MM.1S (cell line): ENCODE measurements around the gene FAM193B.

Experiments
- DNase-seq: peaks from one replicate; pipeline ENCODE4 v3.0.0-alpha.2; 2015
- H2AFZ ChIP-seq: fragments of 300-600 bp; sonication (generic); 2 replicates; pipeline ENCODE4 v1.6.0; 2016; ENCODE audit warnings: antibody characterized with exemption, low read length
- H3F3A ChIP-seq: fragments of 300-600 bp; sonication (generic); 2 replicates; pipeline ENCODE4 v1.6.1; 2016; ENCODE audit warnings: mild to moderate bottlenecking, antibody characterized with exemption, low read length, moderate library complexity, mixed read lengths; ENCODE audit not compliant: insufficient read depth
- H3K27ac ChIP-seq: fragments of 300-600 bp; sonication (generic); 2 replicates; pipeline ENCODE4 v1.5.1; 2016; ENCODE audit warnings: mild to moderate bottlenecking, low read length
- H3K27me3 ChIP-seq: fragments of 300-600 bp; sonication (generic); replicated peaks from 2 replicates; pipeline ENCODE4 v1.6.0; 2016; ENCODE audit warnings: low read length; ENCODE audit not compliant: insufficient read depth
- H3K36me3 ChIP-seq: fragments of 300-600 bp; sonication (generic); replicated peaks from 2 replicates; pipeline ENCODE4 v1.6.1; 2016; ENCODE audit warnings: mild to moderate bottlenecking, low read length, mixed read lengths; ENCODE audit not compliant: insufficient read depth
- H3K4me1 ChIP-seq: fragments of 300-600 bp; sonication (generic); 2 replicates; pipeline ENCODE4 v1.6.1; 2016; ENCODE audit warnings: low read length, mixed read lengths
- H3K4me2 ChIP-seq: fragments of 300-600 bp; sonication (generic); 2 replicates; pipeline ENCODE4 v1.6.0; 2016; ENCODE audit warnings: low read depth, low read length
- H3K4me3 ChIP-seq: fragments of 300-600 bp; sonication (generic); 2 replicates; pipeline ENCODE4 v1.5.1; 2016; ENCODE audit warnings: low read length, mixed read lengths
- H3K79me2 ChIP-seq: fragments of 300-600 bp; sonication (generic); 2 replicates; pipeline ENCODE4 v1.6.1; 2016; ENCODE audit warnings: mixed run types, low read length, mixed read lengths
- H3K9ac ChIP-seq: fragments of 300-600 bp; sonication (generic); 2 replicates; pipeline ENCODE4 v1.6.1; 2016; ENCODE audit warnings: low read length, mixed read lengths
- H3K9me2 ChIP-seq: fragments of 300-600 bp; sonication (generic); replicated peaks from 2 replicates; pipeline ENCODE4 v1.6.1; 2016; ENCODE audit warnings: mild to moderate bottlenecking, low read length, mixed read lengths; ENCODE audit not compliant: insufficient read depth
- H3K9me3 ChIP-seq: fragments of 300-600 bp; sonication (generic); replicated peaks from 2 replicates; pipeline ENCODE4 v1.6.1; 2016; ENCODE audit warnings: mild to moderate bottlenecking, low read length, mixed read lengths; ENCODE audit not compliant: insufficient read depth
- H4K20me1 ChIP-seq: fragments of 300-600 bp; sonication (generic); 2 replicates; pipeline ENCODE4 v1.6.1; 2016; ENCODE audit warnings: mild to moderate bottlenecking, low read length, moderate library complexity, mixed read lengths; ENCODE audit not compliant: insufficient read depth
- EZH2 ChIP-seq: fragments of 300-600 bp; sonication (generic); optimal IDR thresholded peaks from 2 replicates; pipeline ENCODE3; 2017; ENCODE audit warnings: low read depth, mild to moderate bottlenecking, antibody characterized with exemption, low read length, mixed read lengths
- EZH2phosphoT487 ChIP-seq: fragments of 300-600 bp; sonication (generic); IDR thresholded peaks from 2 replicates; pipeline ENCODE4 v1.6.1; 2018; ENCODE audit warnings: antibody characterized with exemption, low read length
- TF ChIP-seq, protein P1 (sequence below): fragments of 300-600 bp; sonication (generic); IDR thresholded peaks from 2 replicates; pipeline ENCODE4 v1.5.1; 2016; ENCODE audit warnings: antibody characterized with exemption, low read length, mixed read lengths

FAM193B gene

DNA sequence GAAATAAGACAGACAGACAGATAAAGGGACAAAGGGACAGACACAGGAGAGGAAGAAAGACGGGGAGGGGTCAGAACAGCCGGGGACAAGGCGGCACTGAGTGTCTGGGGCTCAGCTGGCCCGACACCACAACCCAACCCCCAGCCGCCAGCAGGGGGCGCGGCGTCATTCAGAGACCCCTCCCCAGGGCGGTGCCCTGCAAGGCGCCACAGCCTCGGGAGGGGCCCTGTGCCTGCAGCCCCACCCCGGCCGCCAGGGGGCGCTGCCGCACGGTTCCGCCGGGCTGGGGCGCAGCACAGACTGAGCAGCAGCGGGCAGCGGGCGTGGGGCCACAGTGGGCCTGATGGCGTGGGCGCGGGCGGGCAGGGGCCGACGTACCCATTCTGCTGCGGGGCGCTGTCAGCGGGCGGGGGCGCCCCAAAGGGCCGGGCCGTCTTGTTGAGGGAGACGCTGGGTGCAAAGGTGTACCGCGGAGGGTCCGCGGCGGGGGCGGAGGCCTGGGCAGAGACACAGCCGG, 62.9 kb downstream of the FAM193B start:
- H3K4me1 ChIP-seq: peaks cover 11% of the 10 kb centered on the region
- H3K4me3 ChIP-seq: no peak overlapping the region
- H3K9me3 ChIP-seq: no peaks in the 10 kb centered on the region
- H3F3A ChIP-seq: peaks cover 6% of the 10 kb centered on the region
- H3K9ac ChIP-seq: no peak overlapping the region
- H3K27ac ChIP-seq: no peak overlapping the region
- H3K79me2 ChIP-seq: no peaks in the 10 kb centered on the region
- no peaks in the 10 kb centered on the region for H4K20me1 ChIP-seq
- no peak overlapping the region for H2AFZ ChIP-seq
- H3K4me2 ChIP-seq: no peak overlapping the region
- no peaks in the 10 kb centered on the region for H3K9me2 ChIP-seq
- H3K36me3 ChIP-seq: no peaks in the 10 kb centered on the region
- TF ChIP-seq EZH2phosphoT487: no peak
- TF ChIP-seq, protein P1, sequence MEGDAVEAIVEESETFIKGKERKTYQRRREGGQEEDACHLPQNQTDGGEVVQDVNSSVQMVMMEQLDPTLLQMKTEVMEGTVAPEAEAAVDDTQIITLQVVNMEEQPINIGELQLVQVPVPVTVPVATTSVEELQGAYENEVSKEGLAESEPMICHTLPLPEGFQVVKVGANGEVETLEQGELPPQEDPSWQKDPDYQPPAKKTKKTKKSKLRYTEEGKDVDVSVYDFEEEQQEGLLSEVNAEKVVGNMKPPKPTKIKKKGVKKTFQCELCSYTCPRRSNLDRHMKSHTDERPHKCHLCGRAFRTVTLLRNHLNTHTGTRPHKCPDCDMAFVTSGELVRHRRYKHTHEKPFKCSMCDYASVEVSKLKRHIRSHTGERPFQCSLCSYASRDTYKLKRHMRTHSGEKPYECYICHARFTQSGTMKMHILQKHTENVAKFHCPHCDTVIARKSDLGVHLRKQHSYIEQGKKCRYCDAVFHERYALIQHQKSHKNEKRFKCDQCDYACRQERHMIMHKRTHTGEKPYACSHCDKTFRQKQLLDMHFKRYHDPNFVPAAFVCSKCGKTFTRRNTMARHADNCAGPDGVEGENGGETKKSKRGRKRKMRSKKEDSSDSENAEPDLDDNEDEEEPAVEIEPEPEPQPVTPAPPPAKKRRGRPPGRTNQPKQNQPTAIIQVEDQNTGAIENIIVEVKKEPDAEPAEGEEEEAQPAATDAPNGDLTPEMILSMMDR: peak; percentile 84
- H3K27me3 ChIP-seq: no peaks in the 10 kb centered on the region
- peak; percentile 78 for DNase-seq

DNA sequence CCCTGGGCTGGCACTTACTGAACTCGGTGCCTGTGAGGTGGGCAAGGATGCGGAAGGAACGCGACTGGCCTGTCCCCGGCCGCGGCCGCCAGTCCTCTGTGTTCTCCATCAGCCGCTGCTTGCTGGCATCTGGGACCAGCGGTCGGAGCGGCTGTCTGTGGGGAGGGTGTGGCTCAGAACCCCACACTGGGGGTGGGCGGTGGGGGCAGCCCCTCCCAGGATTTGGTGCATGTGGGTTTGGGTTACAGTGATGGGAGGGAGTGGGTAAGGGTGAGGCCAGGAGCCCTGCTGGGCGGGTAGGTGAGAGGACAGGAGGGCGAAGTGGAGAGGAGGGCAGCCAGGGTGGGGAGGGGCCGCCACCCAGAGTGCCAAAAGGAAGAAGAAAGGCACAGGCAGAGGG, 63.4 kb downstream of the FAM193B start:
- H3F3A ChIP-seq: peaks cover 6% of the 10 kb centered on the region
- H4K20me1 ChIP-seq: no peaks in the 10 kb centered on the region
- TF ChIP-seq, protein P1: no peak
- no peak for TF ChIP-seq EZH2
- no peak for TF ChIP-seq EZH2phosphoT487
- H3K4me2 ChIP-seq: no peak overlapping the region
- H3K79me2 ChIP-seq: no peaks in the 10 kb centered on the region
- no peak overlapping the region for H2AFZ ChIP-seq
- no peaks in the 10 kb centered on the region for H3K9me3 ChIP-seq
- H3K9ac ChIP-seq: no peak overlapping the region
- H3K4me3 ChIP-seq: no peak overlapping the region
- no peak overlapping the region for H3K27ac ChIP-seq
- H3K36me3 ChIP-seq: no peaks in the 10 kb centered on the region
- DNase-seq: no peak
- H3K4me1 ChIP-seq: peaks cover 11% of the 10 kb centered on the region
- H3K9me2 ChIP-seq: no peaks in the 10 kb centered on the region
- H3K27me3 ChIP-seq: no peaks in the 10 kb centered on the region

DNA sequence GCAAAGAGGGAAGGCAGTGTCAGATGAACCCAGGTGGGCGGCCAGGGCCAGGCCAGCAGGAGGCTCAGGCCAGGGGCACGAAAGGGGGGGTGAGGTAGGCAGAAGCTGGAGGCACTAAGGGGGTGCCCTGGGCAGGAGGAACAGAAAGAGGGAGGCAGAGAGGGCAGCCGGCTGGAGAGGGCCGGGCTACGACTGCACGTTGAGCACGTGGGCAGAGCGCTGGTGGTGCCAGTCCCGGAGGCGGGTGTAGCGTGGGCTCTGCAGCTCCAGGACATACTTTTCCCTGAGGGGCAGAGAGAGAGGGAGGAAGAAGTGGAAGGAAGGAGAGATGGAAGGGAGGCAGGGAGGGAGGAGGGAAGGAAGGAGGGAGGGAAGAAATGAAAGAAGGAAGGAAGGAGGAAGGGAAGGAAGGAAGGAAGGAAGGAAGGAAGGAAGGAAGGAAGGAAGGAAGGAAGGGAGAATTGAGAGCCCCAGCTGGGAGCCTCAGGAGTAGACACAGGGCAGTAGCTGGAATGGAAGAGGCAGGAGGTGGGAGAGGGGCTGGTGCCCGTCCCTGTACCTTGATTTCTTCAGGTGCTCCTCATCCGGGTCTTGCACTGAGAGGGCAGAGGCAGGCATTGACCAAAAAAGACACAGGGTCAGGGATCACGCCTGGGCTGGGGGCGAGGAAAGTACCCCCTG, 63.9 kb downstream of the FAM193B start:
- peaks cover 6% of the 10 kb centered on the region for H3F3A ChIP-seq
- no peaks in the 10 kb centered on the region for H3K36me3 ChIP-seq
- DNase-seq: no peak
- no peak overlapping the region for H3K4me3 ChIP-seq
- H2AFZ ChIP-seq: no peak overlapping the region
- no peak overlapping the region; the same call in 1 of the 2 replicates for H3K9ac ChIP-seq
- peaks cover 11% of the 10 kb centered on the region for H3K4me1 ChIP-seq
- H3K79me2 ChIP-seq: no peaks in the 10 kb centered on the region
- no peaks in the 10 kb centered on the region for H4K20me1 ChIP-seq
- TF ChIP-seq EZH2phosphoT487 (no peak), EZH2 (no peak)
- TF ChIP-seq, protein P1: no peak
- H3K4me2 ChIP-seq: peak overlapping the region; percentile 56
- H3K9me2 ChIP-seq: no peaks in the 10 kb centered on the region
- no peak overlapping the region; the same call in 1 of the 2 replicates for H3K27ac ChIP-seq
- H3K9me3 ChIP-seq: no peaks in the 10 kb centered on the region
- H3K27me3 ChIP-seq: no peaks in the 10 kb centered on the region
